OCI-LY7 (cell line): ENCODE results near the gene CNOT4. TPM values are rescaled to one million over a fixed set of nuclear protein-coding genes. Genes with fewer than 3 reads are reported as not detected.

Source experiments
- BruUV-seq: library from RNA; stranded (reverse); fragments of 400-500 nt; replicated peaks from 2 replicates; lab custom pipeline; 2021; lab: Mats Ljungman, UMichigan
- CTCF ChIA-PET: fragments of 300-600 bp; sonication (Branson Sonifier 250); formaldehyde crosslinking; loops from one replicate; lab custom pipeline; 2022; ENCODE audit warnings: antibody characterized with exemption; ENCODE audit not compliant: unreplicated experiment; lab: Charles Lee
- POLR2A ChIA-PET: fragments of 300-600 bp; sonication (Branson Sonifier 250); formaldehyde crosslinking; loops from one replicate; lab custom pipeline; 2022; ENCODE audit warnings: antibody characterized with exemption; lab: Charles Lee
- DNase-seq: peaks from one replicate; pipeline ENCODE4 v3.0.0-alpha.2; 2015; ENCODE audit warnings: low spot score
- H2AFZ ChIP-seq: fragments of 200-600 bp; sonication (generic), shearing (Covaris generic); 2 replicates; pipeline ENCODE4 v1.6.1; 2014; ENCODE audit warnings: mild to moderate bottlenecking, antibody characterized with exemption, low read length, moderate library complexity
- H3K27ac ChIP-seq: fragments of 200-600 bp; sonication (generic); 2 replicates; pipeline ENCODE4 v1.5.1; 2014; ENCODE audit warnings: mixed run types, low read depth, mild to moderate bottlenecking, moderate library complexity, low read length, inconsistent platforms; ENCODE audit not compliant: poor library complexity, severe bottlenecking
- H3K36me3 ChIP-seq: fragments of 200-600 bp; sonication (generic); 2 replicates; pipeline ENCODE4 v1.6.1; 2014; ENCODE audit warnings: mild to moderate bottlenecking, antibody characterized with exemption, low read length, moderate library complexity, mixed read lengths; ENCODE audit not compliant: insufficient read depth
- H3K4me1 ChIP-seq: fragments of 200-600 bp; sonication (generic); 2 replicates; pipeline ENCODE4 v1.5.1; 2014; ENCODE audit warnings: mild to moderate bottlenecking, low read length; ENCODE audit not compliant: insufficient read depth, poor library complexity, severe bottlenecking
- H3K4me2 ChIP-seq: fragments of 200-600 bp; sonication (generic); 2 replicates; pipeline ENCODE4 v1.6.1; 2014; ENCODE audit warnings: mild to moderate bottlenecking, low read length
- H3K4me3 ChIP-seq: fragments of 200-600 bp; sonication (generic); 2 replicates; pipeline ENCODE4 v1.5.1; 2014; ENCODE audit warnings: mild to moderate bottlenecking, low read depth, low read length; ENCODE audit not compliant: poor library complexity, severe bottlenecking
- H3K79me2 ChIP-seq: fragments of 200-600 bp; sonication (generic); 2 replicates; pipeline ENCODE4 v1.6.1; 2016; ENCODE audit warnings: low read depth, mild to moderate bottlenecking, low read length, moderate library complexity, mixed read lengths; ENCODE audit not compliant: insufficient read depth
- H3K9me2 ChIP-seq: fragments of 200-600 bp; sonication (generic); 2 replicates; pipeline ENCODE4 v1.6.1; 2016; ENCODE audit warnings: mild to moderate bottlenecking, low read length, mixed read lengths; ENCODE audit not compliant: insufficient read depth
- H3K9me3 ChIP-seq: fragments of 200-600 bp; sonication (generic); 2 replicates; pipeline ENCODE4 v1.6.1; 2014; ENCODE audit warnings: mild to moderate bottlenecking, mixed run types, low read length, mixed read lengths
- H4K20me1 ChIP-seq: fragments of 200-600 bp; sonication (generic); 2 replicates; pipeline ENCODE4 v1.6.1; 2014; ENCODE audit warnings: mild to moderate bottlenecking, antibody characterized with exemption, low read length, moderate library complexity, mixed read lengths; ENCODE audit not compliant: insufficient read depth
- EZH2phosphoT487 ChIP-seq: fragments of 200-600 bp; sonication (generic); IDR thresholded peaks from 2 replicates; pipeline ENCODE4 v1.6.1; 2018; ENCODE audit warnings: low read depth, borderline replicate concordance, mild to moderate bottlenecking, mixed run types, antibody characterized with exemption, low read length, moderate library complexity, mixed read lengths
- intact Hi-C: fragments of 100-400 bp; cut with micrococcal nuclease; formaldehyde crosslinking; loops from one replicate; pipeline ENCODE4 v1.10.0; 2022; ENCODE audit not compliant: unreplicated experiment
- total RNA-seq, 2 experiments: library from RNA; depleted of rRNA in 1 of 2; stranded (reverse); fragments of >200 nt in 1 of 2; shearing (Covaris generic) in 1 of 2; gene quantifications; 2 replicates each; pipeline ENCODE4 v1.2.3, GENCODE V29; 2014 to 2022
- TF ChIP-seq, protein P1 (sequence below): fragments of 200-600 bp; sonication (generic); conservative IDR thresholded peaks from 2 replicates; pipeline ENCODE4 v1.5.1; 2014; ENCODE audit warnings: mild to moderate bottlenecking, antibody characterized with exemption, low read length, moderate library complexity, mixed read lengths

CNOT4 gene
- total RNA-seq, 2 experiments from 2014 or later, result 18.7 to 21.9 TPM

DNA sequence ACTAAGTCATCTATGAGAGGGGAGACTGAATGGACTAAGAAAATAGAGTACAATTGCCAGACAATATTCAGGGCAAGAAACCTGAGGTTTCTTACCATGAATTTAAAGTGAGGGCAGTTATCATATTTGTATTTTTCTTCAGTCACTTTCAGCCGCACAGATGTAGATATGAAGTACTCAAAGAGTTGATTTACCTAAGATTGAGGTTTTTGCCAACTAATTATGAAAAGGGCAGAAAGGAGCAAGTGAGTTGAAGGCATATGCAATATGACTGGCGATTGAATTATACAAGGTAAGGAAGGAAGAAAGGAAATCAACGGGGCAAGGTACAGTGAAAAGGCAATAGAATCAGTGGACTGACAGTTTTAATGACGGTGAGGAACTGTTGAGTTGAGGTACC is 17.8 kb downstream of the CNOT4 start:
- CTCF ChIA-PET, result no interaction called here
- TF ChIP-seq, protein P1, sequence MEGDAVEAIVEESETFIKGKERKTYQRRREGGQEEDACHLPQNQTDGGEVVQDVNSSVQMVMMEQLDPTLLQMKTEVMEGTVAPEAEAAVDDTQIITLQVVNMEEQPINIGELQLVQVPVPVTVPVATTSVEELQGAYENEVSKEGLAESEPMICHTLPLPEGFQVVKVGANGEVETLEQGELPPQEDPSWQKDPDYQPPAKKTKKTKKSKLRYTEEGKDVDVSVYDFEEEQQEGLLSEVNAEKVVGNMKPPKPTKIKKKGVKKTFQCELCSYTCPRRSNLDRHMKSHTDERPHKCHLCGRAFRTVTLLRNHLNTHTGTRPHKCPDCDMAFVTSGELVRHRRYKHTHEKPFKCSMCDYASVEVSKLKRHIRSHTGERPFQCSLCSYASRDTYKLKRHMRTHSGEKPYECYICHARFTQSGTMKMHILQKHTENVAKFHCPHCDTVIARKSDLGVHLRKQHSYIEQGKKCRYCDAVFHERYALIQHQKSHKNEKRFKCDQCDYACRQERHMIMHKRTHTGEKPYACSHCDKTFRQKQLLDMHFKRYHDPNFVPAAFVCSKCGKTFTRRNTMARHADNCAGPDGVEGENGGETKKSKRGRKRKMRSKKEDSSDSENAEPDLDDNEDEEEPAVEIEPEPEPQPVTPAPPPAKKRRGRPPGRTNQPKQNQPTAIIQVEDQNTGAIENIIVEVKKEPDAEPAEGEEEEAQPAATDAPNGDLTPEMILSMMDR, result no peak
- no peak for TF ChIP-seq EZH2phosphoT487

DNA sequence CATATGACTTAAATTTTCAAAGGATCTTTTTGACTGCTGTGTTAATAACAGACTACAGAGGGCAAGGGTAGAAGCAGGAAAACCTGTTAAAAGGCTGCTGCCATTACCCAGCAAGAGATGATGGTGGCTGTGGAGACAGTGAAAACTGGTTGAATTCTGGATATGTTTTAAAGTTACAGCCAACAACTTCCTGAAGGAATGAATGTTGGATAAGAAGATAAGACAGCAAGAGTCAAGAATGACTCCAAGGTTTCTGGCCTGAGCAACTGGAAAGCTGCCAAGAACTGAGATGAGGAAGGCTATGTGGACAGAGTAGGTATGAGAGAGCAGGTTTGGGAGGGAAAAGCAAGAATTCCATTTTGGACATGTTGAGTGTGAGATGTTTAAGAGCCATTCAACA is 19.1 kb downstream of the CNOT4 start:
- Histone ChIP-seq H3K4me2 (no peak overlapping the region), H3K36me3 (peaks cover 16% of the 10 kb centered on the region), H2AFZ (no peak overlapping the region), H3K4me1 (no peaks in the 10 kb centered on the region), H3K9me2 (no peaks in the 10 kb centered on the region), H3K4me3 (no peak overlapping the region), H3K27ac (no peak overlapping the region), H3K79me2 (peaks cover 92% of the 10 kb centered on the region), H4K20me1 (peaks cover 22% of the 10 kb centered on the region; the same call in 1 of the 2 replicates), H3K9me3 (no peaks in the 10 kb centered on the region)
- POLR2A ChIA-PET, result no interaction called here
- TF ChIP-seq, protein P1, result no peak
- no peak for TF ChIP-seq EZH2phosphoT487
- DNase-seq, result no peak
- BruUV-seq, result no TSS peak
- CTCF ChIA-PET, result no interaction called here
- intact Hi-C loops, result no loop called here

More for the DNA sequence above, 17.8 kb downstream of the CNOT4 start:
- DNase-seq, result no peak
- Histone ChIP-seq H2AFZ (no peak overlapping the region), H3K9me2 (no peaks in the 10 kb centered on the region), H4K20me1 (peaks cover 22% of the 10 kb centered on the region; the same call in 1 of the 2 replicates), H3K79me2 (peaks cover 89% of the 10 kb centered on the region), H3K4me1 (no peaks in the 10 kb centered on the region), H3K27ac (no peak overlapping the region), H3K9me3 (no peaks in the 10 kb centered on the region), H3K4me2 (no peak overlapping the region), H3K4me3 (no peak overlapping the region), H3K36me3 (peaks cover 16% of the 10 kb centered on the region)
- intact Hi-C loops, result no loop called here
- POLR2A ChIA-PET, result no interaction called here
- BruUV-seq, result no TSS peak

DNA sequence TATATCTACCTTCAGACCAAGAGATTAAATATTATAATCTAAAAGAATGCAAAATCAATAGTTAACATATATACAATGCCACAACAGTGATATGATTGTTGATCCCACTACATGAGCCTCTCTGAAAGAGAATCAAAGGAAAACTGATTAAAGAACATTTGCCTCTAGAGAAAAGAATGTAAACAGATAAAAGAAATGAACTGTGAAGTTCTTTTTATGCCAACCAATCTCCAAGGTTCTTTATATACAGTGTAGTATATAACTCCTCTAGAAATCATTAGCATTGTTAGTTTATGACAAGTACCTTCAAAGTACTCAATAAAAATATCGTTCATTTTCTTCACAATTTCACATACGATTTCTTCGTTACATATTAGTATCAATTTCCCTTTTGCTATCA is 20.1 kb downstream of the CNOT4 start:
- CTCF ChIA-PET, result no interaction called here
- intact Hi-C loops, result no loop called here
- BruUV-seq, result no TSS peak

More for the DNA sequence above, 20.1 kb downstream of the CNOT4 start:
- no peak overlapping the region for H2AFZ ChIP-seq
- TF ChIP-seq, protein P1, result no peak
- TF ChIP-seq EZH2phosphoT487, result no peak
- peaks cover 16% of the 10 kb centered on the region for H3K36me3 ChIP-seq
- no peak overlapping the region for H3K4me3 ChIP-seq
- no peak overlapping the region for H3K4me2 ChIP-seq
- no peaks in the 10 kb centered on the region for H3K9me3 ChIP-seq
- H3K79me2 ChIP-seq, result peaks cover 94% of the 10 kb centered on the region
- H4K20me1 ChIP-seq, result peaks cover 22% of the 10 kb centered on the region; the same call in 1 of the 2 replicates
- no peak for DNase-seq
- H3K4me1 ChIP-seq, result no peaks in the 10 kb centered on the region
- H3K27ac ChIP-seq, result no peak overlapping the region
- POLR2A ChIA-PET, result no interaction called here
- no peaks in the 10 kb centered on the region for H3K9me2 ChIP-seq
